GM13977 (cell line): ENCODE data around the gene RPS21.
A peak's percentile ranks its signal among the peaks of the same experiment; 100 is the strongest.

Experiments
- DNase-seq: peaks from one replicate; pipeline ENCODE4 v3.0.0; 2012; ENCODE audit warnings: low spot score
- CTCF ChIP-seq: IDR thresholded peaks from 2 replicates; pipeline ENCODE4 v1.5.1; 2012; ENCODE audit warnings: mild to moderate bottlenecking, control low read depth; ENCODE audit not compliant: insufficient read depth; ENCODE audit errors: extremely low read depth, missing control alignments
- in situ Hi-C: fragments of 300-500 bp; cut with MboI; formaldehyde crosslinking; loops from one replicate; pipeline ENCODE4 v1.12.0; 2022; ENCODE audit warnings: low sequenced_read_pairs, low pct_unique_long_range_greater_than_20kb, mixed read lengths, inconsistent platforms; ENCODE audit not compliant: unreplicated experiment

The RPS21 gene

GRCh38 chr20:62386383-62387218 lies at the start of gene RPS21:
RPS21 (plus strand) TSS chr20:62387103; CDS start chr20:62387339, 236 bp downstream.
- no peak for TF ChIP-seq CTCF
- in situ Hi-C loops = no loop called here
- peak; percentile 97 for DNase-seq

GRCh38 chr20:62337558-62338293 lies 49.2 kb upstream of the RPS21 start:
- in situ Hi-C loops = no loop called here
- TF ChIP-seq CTCF = no peak
- DNase-seq = no peak

GRCh38 chr20:62338294-62338620 lies 48.6 kb upstream of the RPS21 start:
- in situ Hi-C loops = no loop called here
- no peak for DNase-seq
- no peak for TF ChIP-seq CTCF

GRCh38 chr20:62339647-62340062 lies 47.2 kb upstream of the RPS21 start:
- no peak for TF ChIP-seq CTCF

GRCh38 chr20:62342910-62343309 lies 44.0 kb upstream of the RPS21 start:
- no peak for DNase-seq
- TF ChIP-seq CTCF = no peak
- in situ Hi-C loops = no loop called here

More at GRCh38 chr20:62339647-62340062, 47.2 kb upstream of the RPS21 start:
- peak; percentile 73 for DNase-seq
- in situ Hi-C loops = no loop called here

- in situ Hi-C loops = no loop called here
Observed at GRCh38 chr20:62344092-62344491, 42.8 kb upstream of the RPS21 start.

More at GRCh38 chr20:62344092-62344491, 42.8 kb upstream of the RPS21 start:
- TF ChIP-seq CTCF = no peak
- no peak for DNase-seq
